ENCODE measurements around the gene SURF4.
A peak's percentile ranks its signal among the peaks of the same experiment; 100 is the strongest.

SURF4 gene

GRCh38 chr9:133359399-133360175 lies 16.3 kb downstream of the SURF4 start:
- H4K8ac ChIP-seq (ENCODE audit: low read depth, low read length), result no peak overlapping the region
- no peak overlapping the region for H3K4me2 ChIP-seq (ENCODE audit: low read length)
- no peak overlapping the region for H2BK12ac ChIP-seq (ENCODE audit: low read length)
- H3K4me3 ChIP-seq (ENCODE audit: low read depth, low read length), result peak overlapping the region; percentile 6
- H3K4me1 ChIP-seq (ENCODE audit: control insufficient read depth in 1 of 2, insufficient read depth in 2 of 2, low read length in 2 of 2), result peaks cover 4 to 16% of the 10 kb centered on the region in 2 experiments
- no CpG with 5 or more reads among the region's 20 CpGs for WGBS (ENCODE audit: extremely low coverage, insufficient coverage, insufficient read length)
- H2AK5ac ChIP-seq (ENCODE audit: low read length), result no peak overlapping the region
- H3K18ac ChIP-seq (ENCODE audit: low read length), result no peak overlapping the region
- peaks cover 3% of the 10 kb centered on the region for H3K79me1 ChIP-seq (ENCODE audit: low read length)
- no peak overlapping the region for H2BK120ac ChIP-seq (ENCODE audit: insufficient read depth, low read length, poor library complexity)
- H3K36me3 ChIP-seq (ENCODE audit: control insufficient read depth in 1 of 2, insufficient read depth in 2 of 2, low read length in 2 of 2), result peaks cover 60 to 68% of the 10 kb centered on the region in 2 experiments
- H3K14ac ChIP-seq (ENCODE audit: low read length), result no peak overlapping the region
- H4K91ac ChIP-seq (ENCODE audit: low read depth, low read length), result no peak overlapping the region
- no peak overlapping the region for H3K4ac ChIP-seq (ENCODE audit: low read depth, low read length)
- H2BK5ac ChIP-seq (ENCODE audit: low read depth, low read length, poor library complexity), result no peak overlapping the region
- no peak overlapping the region for H3K23ac ChIP-seq (ENCODE audit: low read length)
- no peak overlapping the region for H2AFZ ChIP-seq (ENCODE audit: insufficient read depth, low read length, poor library complexity)
- H4K12ac ChIP-seq (ENCODE audit: low read depth, low read length), result no peak overlapping the region
- DNase-seq, result peak; percentile 41 to 52
- peaks cover 2% of the 10 kb centered on the region for H3K79me2 ChIP-seq (ENCODE audit: control insufficient read depth, insufficient read depth, low read length, poor library complexity)
- peak overlapping the region; percentile 18 for H3K9ac ChIP-seq (ENCODE audit: low read length)
- no peaks in the 10 kb centered on the region for H3K27me3 ChIP-seq (ENCODE audit: insufficient read depth, low read length)
- H3K9me3 ChIP-seq (ENCODE audit: insufficient read depth, low read depth, low read length), result no peaks in the 10 kb centered on the region
- no peak overlapping the region for H3K27ac ChIP-seq (ENCODE audit: low read depth, low read length)

DNA sequence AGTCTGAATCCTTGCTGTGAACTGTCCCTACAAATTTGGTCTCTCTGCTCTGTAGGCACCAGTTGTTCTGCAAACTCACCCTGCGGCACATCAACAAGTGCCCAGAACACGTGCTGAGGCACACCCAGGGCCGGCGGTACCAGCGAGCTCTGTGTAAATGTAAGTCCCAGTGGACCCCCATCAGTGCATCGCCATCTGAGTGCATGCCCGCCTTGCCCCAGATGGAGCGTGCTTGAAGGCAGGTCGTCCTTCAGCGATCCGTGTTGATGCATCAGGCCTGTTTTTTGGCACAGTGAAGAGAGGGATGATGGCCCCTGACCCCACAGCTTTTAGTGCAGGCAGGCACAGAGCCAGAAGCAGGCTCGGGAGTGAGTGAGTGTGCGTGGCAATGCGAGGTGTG lies 18.2 kb downstream of the SURF4 start:
- Histone ChIP-seq H3K79me1 (ENCODE audit: low read length) (peaks cover 3% of the 10 kb centered on the region), H3K18ac (ENCODE audit: low read length) (no peak overlapping the region), H3K9me3 (ENCODE audit: insufficient read depth, low read depth, low read length) (no peaks in the 10 kb centered on the region), H2BK120ac (ENCODE audit: insufficient read depth, low read length, poor library complexity) (no peak overlapping the region), H3K4me1 (ENCODE audit: control insufficient read depth in 1 of 2, insufficient read depth in 2 of 2, low read length in 2 of 2) (peaks cover 4 to 21% of the 10 kb centered on the region in 2 experiments), H3K27me3 (ENCODE audit: insufficient read depth, low read length) (no peaks in the 10 kb centered on the region), H3K4me3 (ENCODE audit: low read depth, low read length) (peak overlapping the region; percentile 40), H3K4me2 (ENCODE audit: low read length) (peak overlapping the region; percentile 84), H3K36me3 (ENCODE audit: control insufficient read depth in 1 of 2, insufficient read depth in 2 of 2, low read length in 2 of 2) (peaks cover 50 to 62% of the 10 kb centered on the region in 2 experiments), H3K27ac (ENCODE audit: low read depth, low read length) (no peak overlapping the region), H2BK12ac (ENCODE audit: low read length) (no peak overlapping the region), H3K23ac (ENCODE audit: low read length) (no peak overlapping the region), H4K12ac (ENCODE audit: low read depth, low read length) (no peak overlapping the region), H3K9ac (ENCODE audit: low read length) (no peak overlapping the region), H2AK5ac (ENCODE audit: low read length) (no peak overlapping the region), H2BK5ac (ENCODE audit: low read depth, low read length, poor library complexity) (no peak overlapping the region), H2AFZ (ENCODE audit: insufficient read depth, low read length, poor library complexity) (no peak overlapping the region), H4K91ac (ENCODE audit: low read depth, low read length) (no peak overlapping the region), H4K8ac (ENCODE audit: low read depth, low read length) (no peak overlapping the region), H3K14ac (ENCODE audit: low read length) (no peak overlapping the region), H3K79me2 (ENCODE audit: control insufficient read depth, insufficient read depth, low read length, poor library complexity) (peaks cover 2% of the 10 kb centered on the region), H3K4ac (ENCODE audit: low read depth, low read length) (no peak overlapping the region)
- no peak for DNase-seq
- no CpG with 5 or more reads among the region's 14 CpGs for WGBS (ENCODE audit: extremely low coverage, insufficient coverage, insufficient read length)

DNA sequence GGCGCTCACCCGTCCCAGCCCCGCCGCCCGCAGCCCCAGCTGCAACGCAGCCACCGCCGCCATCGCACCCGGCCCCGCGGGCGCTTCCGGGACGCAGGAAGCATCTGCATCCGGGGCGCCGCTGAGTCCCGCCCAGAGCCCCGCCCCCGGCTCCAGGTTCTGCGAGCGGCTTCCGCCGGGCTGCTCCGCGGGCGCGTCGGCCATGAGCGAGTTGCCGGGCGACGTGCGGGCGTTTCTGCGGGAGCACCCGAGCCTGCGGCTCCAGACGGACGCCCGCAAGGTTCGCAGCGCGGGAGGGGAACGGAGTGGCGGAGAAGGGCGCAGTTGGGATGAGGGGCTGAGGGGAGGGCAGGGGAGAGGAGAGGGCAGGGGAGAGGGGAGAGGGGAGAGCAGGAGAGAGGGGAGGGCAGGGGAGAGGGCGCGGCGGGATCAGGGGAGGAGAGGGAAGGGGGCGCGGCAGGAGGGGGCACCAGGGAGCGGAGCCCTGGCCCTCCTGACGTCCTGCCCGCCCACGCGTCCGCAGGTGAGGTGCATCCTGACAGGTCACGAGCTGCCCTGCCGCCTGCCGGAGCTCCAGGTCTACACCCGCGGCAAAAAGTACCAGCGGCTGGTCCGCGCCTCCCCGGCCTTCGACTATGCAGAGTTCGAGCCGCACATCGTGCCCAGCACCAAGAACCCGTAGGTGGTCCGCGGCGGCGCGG lies 19.3 kb downstream of the SURF4 start, which contains the start of the genes SURF1 and SURF2:
Gene SURF1, minus strand, starts transcription at position 97 of the 701 bp plus-strand sequence. Its CDS starts 34 bp downstream, at position 63.
Gene SURF2, plus strand, starts transcription at position 160 of the 701 bp plus-strand sequence. Its CDS starts 43 bp downstream, at position 203.
- Histone ChIP-seq H2BK5ac (ENCODE audit: low read depth, low read length, poor library complexity) (no peak within 1 kb of the TSS), H3K79me2 (ENCODE audit: control insufficient read depth, insufficient read depth, low read length, poor library complexity) (peaks cover 2% of the 10 kb centered on the region), H3K14ac (ENCODE audit: low read length) (peak within 1 kb of the TSS; percentile 81), H2BK12ac (ENCODE audit: low read length) (no peak within 1 kb of the TSS), H3K9me3 (ENCODE audit: insufficient read depth, low read depth, low read length) (no peaks in the 10 kb centered on the region), H3K79me1 (ENCODE audit: low read length) (peaks cover 3% of the 10 kb centered on the region), H3K36me3 (ENCODE audit: control insufficient read depth in 1 of 2, insufficient read depth in 2 of 2, low read length in 2 of 2) (peaks cover 47 to 62% of the 10 kb centered on the region in 2 experiments), H3K4me2 (ENCODE audit: low read length) (peak within 1 kb of the TSS; percentile 84), H3K4me3 (ENCODE audit: low read depth, low read length) (peak within 1 kb of the TSS; percentile 96), H2BK120ac (ENCODE audit: insufficient read depth, low read length, poor library complexity) (peak within 1 kb of the TSS; percentile 30), H3K23ac (ENCODE audit: low read length) (no peak within 1 kb of the TSS), H3K4me1 (ENCODE audit: control insufficient read depth in 1 of 2, insufficient read depth in 2 of 2, low read length in 2 of 2) (peaks cover 4 to 21% of the 10 kb centered on the region in 2 experiments), H3K9ac (ENCODE audit: low read length) (peak within 1 kb of the TSS; percentile 87), H3K27me3 (ENCODE audit: insufficient read depth, low read length) (no peaks in the 10 kb centered on the region), H3K18ac (ENCODE audit: low read length) (peak within 1 kb of the TSS; percentile 80), H3K27ac (ENCODE audit: low read depth, low read length) (peak within 1 kb of the TSS; percentile 58), H2AFZ (ENCODE audit: insufficient read depth, low read length, poor library complexity) (peak within 1 kb of the TSS; percentile 75), H4K8ac (ENCODE audit: low read depth, low read length) (peak within 1 kb of the TSS; percentile 83), H4K91ac (ENCODE audit: low read depth, low read length) (peak within 1 kb of the TSS; percentile 83), H3K4ac (ENCODE audit: low read depth, low read length) (peak within 1 kb of the TSS; percentile 16), H4K12ac (ENCODE audit: low read depth, low read length) (peak within 1 kb of the TSS; percentile 81), H2AK5ac (ENCODE audit: low read length) (peak within 1 kb of the TSS; percentile 49)
- peak; percentile 88 to 92 for DNase-seq
- no CpG with 5 or more reads among the region's 78 CpGs for WGBS (ENCODE audit: extremely low coverage, insufficient coverage, insufficient read length)

- peak overlapping the region; percentile 5 for H3K14ac ChIP-seq (ENCODE audit: low read length)
- peak overlapping the region; percentile 6 for H2AFZ ChIP-seq (ENCODE audit: insufficient read depth, low read length, poor library complexity)
- peak overlapping the region; percentile 49 for H2AK5ac ChIP-seq (ENCODE audit: low read length)
- H3K27me3 ChIP-seq (ENCODE audit: insufficient read depth, low read length), result no peaks in the 10 kb centered on the region
- no peak overlapping the region for H4K12ac ChIP-seq (ENCODE audit: low read depth, low read length)
- H3K4ac ChIP-seq (ENCODE audit: low read depth, low read length), result peak overlapping the region; percentile 16
- WGBS (ENCODE audit: extremely low coverage, insufficient coverage, insufficient read length), result no CpG with 5 or more reads among the region's 31 CpGs
- no peak overlapping the region for H2BK12ac ChIP-seq (ENCODE audit: low read length)
- H3K4me1 ChIP-seq (ENCODE audit: control insufficient read depth in 1 of 2, insufficient read depth in 2 of 2, low read length in 2 of 2), result peaks cover 4 to 21% of the 10 kb centered on the region in 2 experiments
- peak overlapping the region; percentile 96 for H3K4me3 ChIP-seq (ENCODE audit: low read depth, low read length)
- H2BK5ac ChIP-seq (ENCODE audit: low read depth, low read length, poor library complexity), result no peak overlapping the region
- peaks cover 2% of the 10 kb centered on the region for H3K79me2 ChIP-seq (ENCODE audit: control insufficient read depth, insufficient read depth, low read length, poor library complexity)
- H3K4me2 ChIP-seq (ENCODE audit: low read length), result peak overlapping the region; percentile 84
- DNase-seq, result peak in 1 of 2 donors; percentile 35
- H4K8ac ChIP-seq (ENCODE audit: low read depth, low read length), result peak overlapping the region; percentile 82
- H3K9ac ChIP-seq (ENCODE audit: low read length), result peak overlapping the region; percentile 87
- peak overlapping the region; percentile 32 for H4K91ac ChIP-seq (ENCODE audit: low read depth, low read length)
- H3K18ac ChIP-seq (ENCODE audit: low read length), result peak overlapping the region; percentile 55
- no peak overlapping the region for H3K27ac ChIP-seq (ENCODE audit: low read depth, low read length)
- H3K36me3 ChIP-seq (ENCODE audit: control insufficient read depth in 1 of 2, insufficient read depth in 2 of 2, low read length in 2 of 2), result peaks cover 47 to 62% of the 10 kb centered on the region in 2 experiments
- peak overlapping the region; percentile 30 for H2BK120ac ChIP-seq (ENCODE audit: insufficient read depth, low read length, poor library complexity)
- H3K79me1 ChIP-seq (ENCODE audit: low read length), result peaks cover 3% of the 10 kb centered on the region
- H3K9me3 ChIP-seq (ENCODE audit: insufficient read depth, low read depth, low read length), result no peaks in the 10 kb centered on the region
- no peak overlapping the region for H3K23ac ChIP-seq (ENCODE audit: low read length)
These were observed 19.9 kb downstream of the SURF4 start for GRCh38 chr9:133355881-133356357.

Measured in trophoblast cell (in vitro differentiated cells and primary cell).